IMR-90 (cell line): Measurements from ENCODE around the gene CRISPLD2. TPM values are rescaled to one million over a fixed set of nuclear protein-coding genes. Genes with fewer than 3 reads are reported as not detected.

ENCODE experiments used
- ATAC-seq: fragments of 200-7000 bp; cut with Tn5 transposase; 2 replicates; pipeline ENCODE4 v1.9.1; 2020; ENCODE audit warnings: low read depth, mild to moderate bottlenecking, moderate library complexity
- BruUV-seq: library from RNA; stranded (reverse); fragments of 400-500 nt; replicated peaks from 2 replicates; lab custom pipeline; 2021; lab: Mats Ljungman, UMichigan
- CTCF ChIA-PET: fragments of 300-600 bp; formaldehyde crosslinking; extraction: SDS; loops from one replicate; lab custom pipeline; 2021; ENCODE audit warnings: antibody characterized with exemption; lab: Yijun Ruan, JAX
- POLR2A ChIA-PET: fragments of 300-600 bp; sonication (Branson Sonifier 250); formaldehyde crosslinking; loops from one replicate; lab custom pipeline; 2022; ENCODE audit warnings: antibody characterized with exemption; ENCODE audit not compliant: unreplicated experiment; lab: Charles Lee
- DNase-seq: peaks from one replicate; pipeline ENCODE4 v3.0.0; 2013
- H2AFZ ChIP-seq: replicated peaks from 2 replicates; pipeline ENCODE3; 2013; ENCODE audit warnings: low read length, mild to moderate bottlenecking; ENCODE audit not compliant: poor library complexity
- H2AK5ac ChIP-seq: 2 replicates; pipeline ENCODE4 v1.6.1; 2013; ENCODE audit warnings: low read depth, low read length, inconsistent platforms
- H2AK9ac ChIP-seq: replicated peaks from 2 replicates; pipeline ENCODE3; 2013; ENCODE audit warnings: mild to moderate bottlenecking, low read depth, low read length, moderate library complexity; ENCODE audit not compliant: poor library complexity
- H2BK120ac ChIP-seq: 2 replicates; pipeline ENCODE4 v1.6.1; 2013; ENCODE audit warnings: low read depth, low read length, inconsistent platforms
- H2BK15ac ChIP-seq: 3 replicates; pipeline ENCODE4 v1.6.1; 2013; ENCODE audit warnings: low read depth, low read length, inconsistent platforms
- H2BK20ac ChIP-seq: 2 replicates; pipeline ENCODE4 v1.6.1; 2013; ENCODE audit warnings: low read depth, mild to moderate bottlenecking, inconsistent platforms, low read length, moderate library complexity
- H2BK5ac ChIP-seq: 2 replicates; pipeline ENCODE4 v1.6.1; 2013; ENCODE audit warnings: mild to moderate bottlenecking, low read depth, low read length, inconsistent platforms; ENCODE audit not compliant: poor library complexity, severe bottlenecking
- H3K14ac ChIP-seq: replicated peaks from 2 replicates; pipeline ENCODE4 v1.6.1; 2013; ENCODE audit warnings: low read depth, low read length, inconsistent platforms
- H3K18ac ChIP-seq: 2 replicates; pipeline ENCODE4 v1.6.1; 2013; ENCODE audit warnings: low read depth, low read length, control low read depth
- H3K23ac ChIP-seq: 2 replicates; pipeline ENCODE4 v1.6.1; 2013; ENCODE audit warnings: low read depth, low read length, inconsistent platforms
- H3K27ac ChIP-seq: 2 replicates; pipeline ENCODE4 v1.5.1; 2013; ENCODE audit warnings: mild to moderate bottlenecking, control low read depth, low read length; ENCODE audit not compliant: insufficient read depth
- H3K27me3 ChIP-seq: 2 replicates; pipeline ENCODE4 v1.6.1; 2013; ENCODE audit warnings: low read length; ENCODE audit not compliant: control insufficient read depth, insufficient read depth
- H3K36me3 ChIP-seq: 2 replicates; pipeline ENCODE4 v1.6.1; 2013; ENCODE audit warnings: low read length, mixed read lengths; ENCODE audit not compliant: control insufficient read depth, insufficient read depth
- H3K4ac ChIP-seq: 2 replicates; pipeline ENCODE4 v1.6.1; 2013; ENCODE audit warnings: low read depth, low read length, inconsistent platforms
- H3K4me1 ChIP-seq: 2 replicates; pipeline ENCODE4 v1.6.1; 2013; ENCODE audit warnings: low read length, mixed read lengths; ENCODE audit not compliant: control insufficient read depth, insufficient read depth
- H3K4me2 ChIP-seq: 2 replicates; pipeline ENCODE4 v1.6.1; 2013; ENCODE audit warnings: low read depth, mild to moderate bottlenecking, control low read depth, low read length, moderate library complexity
- H3K4me3 ChIP-seq: 2 replicates; pipeline ENCODE4 v1.5.1; 2013; ENCODE audit warnings: low read depth, mild to moderate bottlenecking, control low read depth, low read length, moderate library complexity; ENCODE audit not compliant: insufficient read depth
- H3K56ac ChIP-seq: 2 replicates; pipeline ENCODE4 v1.6.1; 2013; ENCODE audit warnings: low read length, inconsistent platforms; ENCODE audit not compliant: insufficient read depth; ENCODE audit errors: extremely low read depth
- H3K79me1 ChIP-seq, 2 experiments: 2 replicates each; pipeline ENCODE4 v1.6.1; 2013; ENCODE audit warnings: low read length in 2 of 2, inconsistent platforms in 1 of 2, low read depth in 1 of 2
- H3K9ac ChIP-seq: 2 replicates; pipeline ENCODE4 v1.6.1; 2013; ENCODE audit warnings: low read depth, low read length, control low read depth
- H3K9me1 ChIP-seq: 2 replicates; pipeline ENCODE4 v1.6.1; 2013; ENCODE audit warnings: low read length, inconsistent platforms; ENCODE audit not compliant: insufficient read depth
- H3K9me3 ChIP-seq: 2 replicates; pipeline ENCODE4 v1.6.1; 2013; ENCODE audit warnings: low read length; ENCODE audit not compliant: control insufficient read depth, insufficient read depth
- H4K20me1 ChIP-seq: 2 replicates; pipeline ENCODE4 v1.6.1; 2013; ENCODE audit warnings: low read length, inconsistent platforms; ENCODE audit not compliant: insufficient read depth
- H4K5ac ChIP-seq: 2 replicates; pipeline ENCODE4 v1.6.1; 2013; ENCODE audit warnings: mild to moderate bottlenecking, low read depth, low read length, control low read depth
- H4K8ac ChIP-seq, 2 experiments: 2 replicates each; pipeline ENCODE4 v1.6.1; 2013; ENCODE audit warnings: low read depth in 2 of 2, low read length in 2 of 2, control low read depth in 1 of 2, inconsistent platforms in 1 of 2
- H4K91ac ChIP-seq: 2 replicates; pipeline ENCODE4 v1.6.1; 2013; ENCODE audit warnings: low read depth, low read length, inconsistent platforms; ENCODE audit not compliant: insufficient read depth
- ELK1 ChIP-seq: fragments of 150-350 bp; IDR thresholded peaks from 2 replicates; pipeline ENCODE4 v1.6.1; 2016; ENCODE audit warnings: low read depth, mild to moderate bottlenecking, low read length, moderate library complexity, borderline replicate concordance
- USF2 ChIP-seq: fragments of 150-350 bp; IDR thresholded peaks from 2 replicates; pipeline ENCODE4 v1.6.1; 2017; ENCODE audit warnings: mild to moderate bottlenecking, antibody characterized with exemption, low read length, low read depth
- WGBS, 2 experiments: methylation state at CpG; one replicate each; pipeline versions ENCODE4 v1.1.5 to v1.1.7; 2013; ENCODE audit warnings: missing lambda C conversion rate in 2 of 2; ENCODE audit not compliant: insufficient read length in 1 of 2; ENCODE audit errors: extremely low coverage in 2 of 2; 5-methylcytosine and 5-hydroxymethylcytosine counted together
- dilution Hi-C: fragments of 300-500 bp; cut with HindIII; formaldehyde crosslinking; loops from one replicate; pipeline ENCODE4 v1.14.3; 2018; ENCODE audit warnings: low sequenced_read_pairs; ENCODE audit not compliant: unreplicated experiment
- in situ Hi-C: fragments of 300-500 bp; cut with MboI; formaldehyde crosslinking; loops from 3 replicates; pipeline ENCODE4 v1.14.3; 2019; ENCODE audit warnings: low sequenced_read_pairs, inconsistent platforms, mixed read lengths
- intact Hi-C: fragments of 100-400 bp; cut with micrococcal nuclease; formaldehyde crosslinking; loops from 2 replicates; pipeline ENCODE4 v1.10.0; 2022
- polyA plus RNA-seq, 3 experiments: library from polyadenylated mRNA; depleted of rRNA; stranded (reverse); fragments of >200 nt; gene quantifications; 2 replicates each; pipeline ENCODE4 v1.2.3, GENCODE V29; 2012; ENCODE audit warnings: low replicate concordance in 1 of 3
- total RNA-seq: library from RNA; depleted of rRNA; stranded (reverse); fragments of >200 nt; gene quantifications from 2 replicates; pipeline ENCODE4 v1.2.3, GENCODE V29; 2012

Gene CRISPLD2
- total and polyA plus RNA-seq, 2 of the 4 experiments (the other 2 are of a cell fraction): 23.1 to 37.5 TPM

GRCh38 chr16:84953190-84953746 is 133.5 kb downstream of the CRISPLD2 start:
- peak overlapping the region; percentile 7; the same call in 1 of the 2 replicates for H4K91ac ChIP-seq
- peak overlapping the region; percentile 4; the same call in 1 of the 2 replicates for H4K5ac ChIP-seq
- peak overlapping the region; percentile 12; the same call in 1 of the 2 replicates for H3K14ac ChIP-seq
- H3K27me3 ChIP-seq: no peaks in the 10 kb centered on the region
- H2BK20ac ChIP-seq: peak overlapping the region; percentile 9; the same call in 1 of the 2 replicates
- peak overlapping the region; percentile 41; the same call in 1 of the 2 replicates for H3K4ac ChIP-seq
- H3K23ac ChIP-seq: no peak overlapping the region
- H3K36me3 ChIP-seq: no peaks in the 10 kb centered on the region
- no peak for DNase-seq
- H3K9me3 ChIP-seq: no peaks in the 10 kb centered on the region
- H2BK5ac ChIP-seq: no peak overlapping the region
- no peak overlapping the region for H3K27ac ChIP-seq
- dilution Hi-C loops (no loop called here), intact Hi-C loops (loop anchor here (5.0 kb wide), 2 partner anchors 116 to 331 kb away; no protein-coding TSS in a partner anchor), in situ Hi-C loops (loop anchor here (25.0 kb wide), 1 partner anchor 316 kb away; the partner anchor contains the start of gene KLHL36)
- H2AK9ac ChIP-seq: peak overlapping the region; percentile 44
- no TSS peak for BruUV-seq
- no peak overlapping the region for H2BK120ac ChIP-seq
- peaks cover 3% of the 10 kb centered on the region; the same call in 1 of the 2 replicates for H3K9me1 ChIP-seq
- H3K4me3 ChIP-seq: no peak overlapping the region
- H3K18ac ChIP-seq: no peak overlapping the region
- H4K20me1 ChIP-seq: no peaks in the 10 kb centered on the region; the same call in 1 of the 2 replicates
- WGBS, 2 experiments: no CpG with 5 or more reads among the region's 9 CpGs
- H3K9ac ChIP-seq: no peak overlapping the region
- CTCF ChIA-PET: interaction anchor here (0.9 to 2.0 kb wide), 8 partner anchors 11 to 215 kb away, joined by 3 to 25 read pairs (median 5); no protein-coding TSS in a partner anchor
- peak overlapping the region; percentile 76 for H2AFZ ChIP-seq
- no peaks in the 10 kb centered on the region for H3K79me1 ChIP-seq
- POLR2A ChIA-PET: interaction anchor here (1.1 kb wide), 2 partner anchors 133 to 198 kb away, joined by 3 to 6 read pairs; partner anchors contain the start of gene CRISPLD2
- ATAC-seq: peak; percentile 21; the same call in 1 of the 2 replicates
- H3K4me1 ChIP-seq: peaks cover 7% of the 10 kb centered on the region; the same call in 1 of the 2 replicates
- TF ChIP-seq USF2 (peak; percentile 28; the same call in 1 of the 2 replicates), ELK1 (no peak)
- H3K4me2 ChIP-seq: no peak overlapping the region
- H2BK15ac ChIP-seq: no peak overlapping the region
- peak overlapping the region in 1 of 2 experiments; percentile 10; a peak in 1 of 4 replicates for H4K8ac ChIP-seq
- H3K56ac ChIP-seq: no peak overlapping the region
- H2AK5ac ChIP-seq: peak overlapping the region; percentile 62; the same call in 1 of the 2 replicates
